Jurkat, Clone E6-1 (cell line): ENCODE measurements around the gene ARFIP2. TPM values are rescaled to one million over a fixed set of nuclear protein-coding genes. Genes with fewer than 3 reads are reported as not detected.
A peak's percentile ranks its signal among the peaks of the same experiment; 100 is the strongest.
"Not testable (repeated sequence)": the region's sequence is repeated elsewhere in the genome, so short reads cannot be mapped to it uniquely, and the experiment has no call there.

Experiments used
- DNase-seq: peaks from one replicate; pipeline ENCODE4 v3.0.0-alpha.2; 2011; ENCODE audit warnings: low read depth, low spot score
- H3K4me3 ChIP-seq: 2 replicates; pipeline ENCODE4 v1.5.1; 2011; ENCODE audit warnings: mild to moderate bottlenecking, low read length, control low read depth, moderate library complexity
- polyA plus RNA-seq: library from polyadenylated mRNA; unstranded; fragments of >200 nt; gene quantifications from one replicate; pipeline ENCODE4 v1.2.1, GENCODE V29; 2012; ENCODE audit warnings: missing spikeins; ENCODE audit not compliant: insufficient read length, insufficient read depth

The ARFIP2 gene, protein sequence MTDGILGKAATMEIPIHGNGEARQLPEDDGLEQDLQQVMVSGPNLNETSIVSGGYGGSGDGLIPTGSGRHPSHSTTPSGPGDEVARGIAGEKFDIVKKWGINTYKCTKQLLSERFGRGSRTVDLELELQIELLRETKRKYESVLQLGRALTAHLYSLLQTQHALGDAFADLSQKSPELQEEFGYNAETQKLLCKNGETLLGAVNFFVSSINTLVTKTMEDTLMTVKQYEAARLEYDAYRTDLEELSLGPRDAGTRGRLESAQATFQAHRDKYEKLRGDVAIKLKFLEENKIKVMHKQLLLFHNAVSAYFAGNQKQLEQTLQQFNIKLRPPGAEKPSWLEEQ
- polyA plus RNA-seq, result 63.3 TPM

DNA sequence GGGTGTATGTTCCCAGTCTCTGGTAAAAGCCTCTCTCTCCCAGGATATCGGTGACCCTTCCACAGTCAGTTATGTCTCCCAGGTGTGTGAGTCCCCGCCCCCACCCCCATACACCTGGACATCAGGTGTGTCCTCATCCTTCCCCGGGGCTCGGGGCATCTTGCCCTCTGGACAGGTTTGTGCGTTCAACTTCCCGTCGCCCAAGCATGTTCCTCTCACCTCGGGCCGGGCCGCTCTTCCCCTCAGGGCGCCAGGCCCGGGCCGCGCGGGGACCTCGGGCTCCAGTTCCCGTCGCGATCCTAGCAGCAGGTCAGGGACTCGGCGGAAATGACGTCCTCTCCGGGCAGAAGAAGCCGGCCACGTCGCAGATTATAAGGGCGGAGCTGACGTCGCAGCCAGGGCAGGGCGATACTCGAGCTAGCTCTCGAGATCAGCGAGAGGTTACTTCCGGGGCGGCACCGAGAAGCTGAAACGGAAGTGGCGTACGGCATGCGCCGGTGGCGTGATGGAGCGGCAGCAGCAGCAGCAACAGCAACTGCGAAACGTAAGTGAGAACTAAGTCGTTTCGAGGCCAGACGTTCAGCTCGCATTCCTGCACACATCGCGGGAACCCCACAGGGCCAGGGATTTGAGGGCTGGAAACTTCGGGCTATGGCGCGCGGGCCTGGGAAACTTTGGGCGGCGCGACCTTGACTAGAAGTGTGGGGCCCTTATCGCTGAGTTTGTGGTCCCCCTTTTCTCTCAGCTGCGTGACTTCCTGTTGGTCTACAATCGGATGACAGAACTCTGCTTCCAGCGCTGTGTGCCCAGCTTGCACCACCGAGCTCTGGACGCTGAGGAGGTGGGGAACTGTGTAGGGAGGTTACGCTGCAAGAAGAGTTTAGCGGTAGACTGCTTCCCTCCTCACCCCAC, at the start of gene ARFIP2, which contains the start of gene TIMM10B:
Gene ARFIP2 (minus strand): TSS at position 320 of the 912 bp plus-strand sequence. CDS start 910 bp downstream, outside the sequence.
Gene TIMM10B (plus strand): TSS at position 490 of the 912 bp plus-strand sequence. CDS start 16 bp downstream, at position 506.
- peak within 1 kb of the TSS; percentile 79 for H3K4me3 ChIP-seq
- peak; percentile 94 for DNase-seq

GRCh38 chr11:6530848-6531247, 49.7 kb upstream of the ARFIP2 start:
- no peak for DNase-seq
- H3K4me3 ChIP-seq, result no peak overlapping the region

- H3K4me3 ChIP-seq, result no peak overlapping the region
- DNase-seq, result no peak
Measured at GRCh38 chr11:6529266-6529665, 48.1 kb upstream of the ARFIP2 start.

DNA sequence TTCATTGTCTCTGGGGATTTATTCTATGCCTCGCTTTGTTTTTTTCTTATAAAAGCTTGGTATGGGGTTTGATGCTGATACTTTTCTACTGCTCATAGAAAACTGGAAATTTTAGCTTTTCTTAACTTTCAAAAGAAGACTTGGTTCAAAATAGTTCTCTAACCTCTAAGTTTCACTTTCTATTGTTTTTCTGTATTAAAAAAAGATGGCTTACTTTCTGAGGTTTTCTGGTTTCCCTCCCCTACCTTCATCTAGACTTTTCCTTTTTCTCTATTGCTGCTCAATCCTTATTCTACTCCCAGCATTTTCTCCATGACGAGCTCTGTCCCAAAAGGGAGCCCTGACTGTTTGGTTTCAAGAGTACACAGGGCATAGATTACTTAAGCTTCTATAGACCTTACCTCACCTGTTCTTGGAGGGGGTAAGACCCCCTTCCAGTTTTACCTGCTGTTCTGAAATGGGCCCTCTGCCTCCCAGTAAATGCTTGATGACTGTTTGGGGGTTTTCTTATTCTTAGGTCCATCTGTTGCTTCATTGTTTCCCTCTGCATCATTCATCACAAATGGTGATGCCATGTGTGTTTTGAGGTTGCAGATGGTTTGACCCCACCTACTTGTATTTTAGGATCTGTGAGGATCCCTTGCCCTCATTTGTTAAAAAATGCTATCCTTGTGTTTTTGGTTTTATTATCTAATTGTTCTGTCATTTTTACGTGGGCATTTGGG, 45.4 kb upstream of the ARFIP2 start:
- no peak overlapping the region for H3K4me3 ChIP-seq
- no peak for DNase-seq

- no peak overlapping the region for H3K4me3 ChIP-seq
- DNase-seq, result no peak
Measured at GRCh38 chr11:6523253-6523652, 42.1 kb upstream of the ARFIP2 start.

DNA sequence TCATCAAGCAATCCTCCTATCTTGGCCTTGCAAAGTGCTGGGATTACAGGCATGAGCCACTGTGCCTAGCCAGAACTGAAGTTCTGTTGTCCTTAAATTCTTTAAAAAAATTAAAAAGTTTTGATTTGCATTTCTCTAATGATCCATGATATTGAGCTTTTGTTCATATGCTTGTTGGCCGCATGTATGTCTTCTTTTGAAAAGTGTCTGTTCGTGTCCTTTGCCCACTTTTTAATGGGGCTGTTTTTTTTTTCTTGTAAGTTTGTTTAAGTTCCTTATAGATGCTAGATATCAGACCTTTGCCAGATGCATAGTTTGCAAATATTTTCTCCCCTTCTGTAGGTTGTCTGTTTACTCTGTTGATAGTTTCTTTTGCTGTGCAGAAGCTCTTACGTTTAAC, 40.8 kb upstream of the ARFIP2 start:
- DNase-seq, H3K4me3 ChIP-seq: not testable (repeated sequence)

DNA sequence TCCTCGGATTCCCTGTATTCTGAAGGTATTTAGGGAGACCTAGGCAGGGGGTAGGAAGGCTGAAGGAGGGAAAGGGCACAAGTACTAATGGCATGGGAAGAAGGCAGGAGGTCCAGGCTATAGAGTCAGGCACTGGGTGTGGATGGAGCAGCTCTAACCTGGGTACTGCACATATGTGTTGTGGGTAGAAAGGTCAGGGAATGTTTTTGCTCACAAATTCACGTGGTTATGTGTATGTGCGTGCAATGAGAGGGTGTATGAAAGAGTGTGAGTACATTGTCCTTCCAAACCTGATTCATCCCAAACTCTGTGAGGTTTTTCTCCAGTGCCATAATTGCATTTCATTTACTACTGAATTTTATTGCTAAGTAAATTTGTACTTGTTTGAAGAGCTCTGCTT, 39.1 kb upstream of the ARFIP2 start:
- DNase-seq, result no peak
- no peak overlapping the region for H3K4me3 ChIP-seq

- no peak overlapping the region for H3K4me3 ChIP-seq
- no peak for DNase-seq
Measured at GRCh38 chr11:6516865-6517264, 35.7 kb upstream of the ARFIP2 start.

GRCh38 chr11:6505577-6506240, 24.6 kb upstream of the ARFIP2 start:
- peak; percentile 22 for DNase-seq
- no peak overlapping the region for H3K4me3 ChIP-seq

GRCh38 chr11:6504166-6504565, 23.0 kb upstream of the ARFIP2 start:
- no peak for DNase-seq
- no peak overlapping the region for H3K4me3 ChIP-seq

DNA sequence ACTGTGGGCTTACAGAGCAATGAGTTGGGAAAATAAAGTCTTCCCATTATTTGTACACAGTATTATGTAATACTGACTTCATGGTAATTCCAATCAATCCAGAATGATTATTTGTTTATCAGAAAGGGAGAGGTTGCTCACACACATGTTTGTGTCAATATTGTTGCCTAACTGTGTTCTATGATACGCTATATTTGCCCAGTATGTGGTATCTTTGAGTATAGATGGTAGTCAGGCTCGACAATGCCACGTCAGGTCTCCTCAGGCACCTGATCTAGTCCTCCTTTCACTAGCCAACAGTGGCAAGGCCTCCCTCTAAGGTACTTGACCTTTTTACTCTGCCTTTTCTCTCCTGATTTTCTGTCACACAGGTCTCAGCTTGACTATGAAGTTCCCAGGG, 21.3 kb upstream of the ARFIP2 start:
- H3K4me3 ChIP-seq, result no peak overlapping the region
- no peak for DNase-seq

- H3K4me3 ChIP-seq, result no peak overlapping the region
- DNase-seq, result no peak
Measured at GRCh38 chr11:6498544-6498943, 17.4 kb upstream of the ARFIP2 start.

- DNase-seq, result no peak
- no peak overlapping the region for H3K4me3 ChIP-seq
Measured at GRCh38 chr11:6498121-6498520, 17.0 kb upstream of the ARFIP2 start.

GRCh38 chr11:6497069-6497839, 16.1 kb upstream of the ARFIP2 start, which contains the start of gene DNHD1:
DNHD1 (plus strand) TSS chr11:6497280; CDS start chr11:6498216, 936 bp downstream.
- DNase-seq, result no peak
- no peak within 1 kb of the TSS for H3K4me3 ChIP-seq

DNA sequence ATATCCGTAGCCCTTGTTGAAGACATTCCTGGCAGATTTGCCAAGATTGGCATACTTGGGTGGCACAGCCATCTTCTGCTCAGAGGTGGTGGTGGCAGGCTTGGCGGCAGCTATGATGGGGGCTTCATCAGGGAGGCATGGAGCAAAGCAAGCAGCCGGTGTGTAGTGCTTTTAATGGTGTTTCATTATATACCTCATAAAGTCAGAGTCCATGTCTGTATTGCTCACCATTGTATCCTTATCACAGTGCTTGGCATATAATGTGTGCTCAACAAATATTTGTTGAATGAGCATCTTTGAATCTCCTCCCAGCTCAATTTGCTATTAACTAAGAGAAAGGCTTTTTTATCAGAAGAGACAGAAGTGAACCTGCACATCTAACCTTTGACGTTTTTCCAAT, 8.2 kb upstream of the ARFIP2 start:
- no peak overlapping the region for H3K4me3 ChIP-seq
- no peak for DNase-seq

DNA sequence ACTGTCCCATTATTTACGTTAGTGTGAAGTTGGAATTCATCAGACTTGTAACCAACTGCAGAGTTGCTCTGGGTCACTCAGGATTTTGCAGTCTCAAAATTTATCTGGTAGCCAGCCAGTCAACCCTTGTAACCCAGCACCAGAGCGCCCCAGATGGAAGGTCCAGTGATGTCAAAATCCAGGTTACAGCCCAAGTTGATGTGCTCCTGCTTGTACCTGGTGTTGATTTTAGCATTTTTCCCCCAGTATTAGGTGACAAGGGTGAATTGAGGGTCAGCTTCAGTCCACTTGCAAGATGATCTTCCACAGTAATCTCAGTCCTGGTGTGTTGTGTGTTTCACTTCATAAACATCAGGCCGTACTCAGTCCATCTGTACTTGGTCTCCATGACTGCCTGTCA, 7.7 kb upstream of the ARFIP2 start:
- H3K4me3 ChIP-seq, result no peak overlapping the region
- no peak for DNase-seq

DNA sequence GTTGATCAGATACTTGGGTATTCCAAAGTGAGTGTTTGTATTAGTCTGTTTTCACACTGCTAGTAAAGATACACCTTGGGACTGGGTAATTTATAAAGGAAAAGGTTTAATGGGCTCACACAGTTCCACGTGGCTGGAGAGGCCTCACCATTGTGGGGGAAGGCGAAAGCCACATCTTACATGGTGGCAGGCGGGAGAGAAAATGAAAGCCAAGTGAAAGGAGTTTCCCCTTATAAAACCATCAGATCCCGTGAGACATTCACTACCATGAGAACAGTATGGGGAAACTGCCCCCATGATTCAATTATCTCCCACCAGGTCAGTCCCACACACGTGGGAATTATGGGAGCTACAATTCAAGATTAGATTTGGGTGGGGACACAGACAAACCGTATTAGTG, 7.2 kb upstream of the ARFIP2 start:
- no peak overlapping the region for H3K4me3 ChIP-seq
- DNase-seq, result no peak

GRCh38 chr11:6486938-6487337, 5.8 kb upstream of the ARFIP2 start:
- no peak for DNase-seq
- no peak overlapping the region for H3K4me3 ChIP-seq
